PFSK-1 (cell line): Measurements from ENCODE around the gene CSTF1.

Source experiments
- FOXP2 ChIP-seq: optimal IDR thresholded peaks from 2 replicates; pipeline ENCODE3; 2011; ENCODE audit warnings: borderline replicate concordance, control low read depth, inconsistent platforms; ENCODE audit not compliant: insufficient read depth; ENCODE audit errors: extremely low read length, extremely low read depth
- POLR2AphosphoS5 ChIP-seq: IDR thresholded peaks from 2 replicates; pipeline ENCODE4 v1.6.1; 2012; ENCODE audit warnings: low read depth, mild to moderate bottlenecking, control low read depth, low read length, moderate library complexity
- REST ChIP-seq, 2 experiments: IDR thresholded peaks; 2 replicates each; pipeline versions ENCODE4 v1.6.1 to v1.8.0; 2011 to 2012; ENCODE audit warnings: low read depth in 2 of 2, low read length in 2 of 2, control low read depth in 1 of 2, inconsistent platforms in 1 of 2, mild to moderate bottlenecking in 1 of 2, moderate library complexity in 1 of 2; ENCODE audit not compliant: insufficient read depth in 1 of 2
- SIN3A ChIP-seq: IDR thresholded peaks from 2 replicates; pipeline ENCODE4 v1.6.1; 2012; ENCODE audit warnings: mild to moderate bottlenecking, low read length, moderate library complexity, borderline replicate concordance; ENCODE audit not compliant: insufficient read depth
- TAF1 ChIP-seq: IDR thresholded peaks from 2 replicates; pipeline ENCODE4 v1.6.1; 2012; ENCODE audit warnings: low read length, control low read depth, borderline replicate concordance; ENCODE audit not compliant: insufficient read depth

Gene CSTF1

GRCh38 chr20:56358070-56358469, 34.4 kb upstream of the CSTF1 start:
- no peak for TF ChIP-seq TAF1
- no peak for TF ChIP-seq REST (IDR thresholded peaks at IDR 0.05; ENCODE audit: insufficient read depth in 1 of 2, low read depth in 2 of 2, low read length in 2 of 2)
- TF ChIP-seq FOXP2: no peak
- no peak for TF ChIP-seq POLR2AphosphoS5
- no peak for TF ChIP-seq SIN3A

GRCh38 chr20:56358600-56359211, 33.7 kb upstream of the CSTF1 start, which contains the start of gene FAM210B:
Gene FAM210B (plus strand): TSS chr20:56358974. CDS start chr20:56359006, 32 bp downstream.
- TF ChIP-seq REST (IDR thresholded peaks at IDR 0.05; ENCODE audit: insufficient read depth in 1 of 2, low read depth in 2 of 2, low read length in 2 of 2) (no peak), TAF1 (no peak), SIN3A (no peak), FOXP2 (no peak)

- no peak for TF ChIP-seq TAF1
- no peak for TF ChIP-seq REST (IDR thresholded peaks at IDR 0.05; ENCODE audit: insufficient read depth in 1 of 2, low read depth in 2 of 2, low read length in 2 of 2)
- TF ChIP-seq FOXP2: no peak
- no peak for TF ChIP-seq SIN3A
- TF ChIP-seq POLR2AphosphoS5: no peak
Observed at GRCh38 chr20:56359212-56360132, 33.0 kb upstream of the CSTF1 start.

- TF ChIP-seq TAF1: no peak
- TF ChIP-seq SIN3A: no peak
Observed at GRCh38 chr20:56360133-56360907, 32.1 kb upstream of the CSTF1 start.

GRCh38 chr20:56360908-56361205, 31.6 kb upstream of the CSTF1 start:
- no peak for TF ChIP-seq SIN3A
- TF ChIP-seq REST (IDR thresholded peaks at IDR 0.05; ENCODE audit: insufficient read depth in 1 of 2, low read depth in 2 of 2, low read length in 2 of 2): no peak
- no peak for TF ChIP-seq FOXP2
- TF ChIP-seq POLR2AphosphoS5: no peak
- no peak for TF ChIP-seq TAF1
